Liver (tissue), 9 donors: Measurements from ENCODE around the gene CLRN3. TPM values are rescaled to one million over a fixed set of nuclear protein-coding genes. Genes with fewer than 3 reads are reported as not detected.

ENCODE experiments used
- DNase-seq: peaks from one replicate; pipeline ENCODE4 v3.0.0-alpha.2; 2017; ENCODE audit warnings: low spot score
- H3K27ac ChIP-seq, 2 donors: one replicate each; pipeline ENCODE4 v1.7.0; 2013; ENCODE audit warnings: inconsistent platforms in 2 of 2, low read length in 2 of 2, control low read depth in 1 of 2, low read depth in 1 of 2, mild to moderate bottlenecking in 1 of 2
- H3K27me3 ChIP-seq, 4 donors: one replicate each; pipeline versions ENCODE4 v1.6.1 to v1.7.0; 2013; ENCODE audit warnings: low read length in 3 of 4, inconsistent platforms in 1 of 4, mild to moderate bottlenecking in 1 of 4, moderate library complexity in 1 of 4; ENCODE audit not compliant: control insufficient read depth in 4 of 4, insufficient read depth in 4 of 4
- H3K36me3 ChIP-seq, 4 donors: one replicate each; pipeline versions ENCODE4 v1.6.1 to v1.7.0; 2013; ENCODE audit warnings: low read length in 3 of 4, mild to moderate bottlenecking in 3 of 4, low read depth in 1 of 4, moderate library complexity in 1 of 4; ENCODE audit not compliant: control insufficient read depth in 4 of 4, insufficient read depth in 3 of 4
- H3K4me1 ChIP-seq, 4 donors: one replicate each; pipeline versions ENCODE4 v1.6.1 to v1.7.0; 2013; ENCODE audit warnings: low read length in 3 of 4, mild to moderate bottlenecking in 3 of 4, moderate library complexity in 1 of 4; ENCODE audit not compliant: control insufficient read depth in 4 of 4, insufficient read depth in 4 of 4
- H3K4me3 ChIP-seq, 3 donors: one replicate each; pipeline versions ENCODE4 v1.6.1 to v1.7.0; 2013; ENCODE audit warnings: low read length in 3 of 3, control low read depth in 1 of 3, low read depth in 1 of 3, mild to moderate bottlenecking in 1 of 3
- H3K9ac ChIP-seq, 2 donors: one replicate each; pipeline ENCODE4 v1.7.0; 2013; ENCODE audit warnings: low read length in 2 of 2, mild to moderate bottlenecking in 2 of 2, moderate library complexity in 2 of 2, control low read depth in 1 of 2, low read depth in 1 of 2
- H3K9me3 ChIP-seq, 4 donors: one replicate each; pipeline versions ENCODE4 v1.6.1 to v1.7.0; 2013; ENCODE audit warnings: low read length in 3 of 4; ENCODE audit not compliant: control insufficient read depth in 4 of 4
- FOXA1 ChIP-seq: IDR thresholded peaks from 2 replicates; pipeline ENCODE4 v1.6.1; 2016; ENCODE audit warnings: antibody characterized with exemption
- FOXA2 ChIP-seq: IDR thresholded peaks from 2 replicates; pipeline ENCODE4 v1.6.1; 2016; ENCODE audit warnings: antibody characterized with exemption
- GABPA ChIP-seq, 2 donors: IDR thresholded peaks in 1 of 2; conservative IDR thresholded peaks in 1 of 2; 2 replicates each; pipeline ENCODE4 v1.6.1; 2016; ENCODE audit warnings: antibody characterized with exemption in 2 of 2, mild to moderate bottlenecking in 1 of 2, moderate library complexity in 1 of 2
- HNF4A ChIP-seq, 2 donors: conservative IDR thresholded peaks; 2 replicates each; pipeline ENCODE4 v1.6.1; 2016; ENCODE audit warnings: antibody characterized with exemption in 2 of 2, mild to moderate bottlenecking in 2 of 2
- HNF4G ChIP-seq: IDR thresholded peaks from 2 replicates; pipeline ENCODE4 v1.6.1; 2016; ENCODE audit warnings: antibody characterized with exemption
- NR2F2 ChIP-seq: IDR thresholded peaks from 2 replicates; pipeline ENCODE4 v1.6.1; 2016; ENCODE audit warnings: antibody characterized with exemption
- RAD21 ChIP-seq, 2 donors: IDR thresholded peaks; 2 replicates each; pipeline ENCODE4 v1.6.1; 2016; ENCODE audit warnings: antibody characterized with exemption in 2 of 2, mild to moderate bottlenecking in 2 of 2
- SP1 ChIP-seq: IDR thresholded peaks from 2 replicates; pipeline ENCODE4 v1.6.1; 2018; ENCODE audit warnings: antibody characterized with exemption, mild to moderate bottlenecking
- TAF1 ChIP-seq: conservative IDR thresholded peaks from 2 replicates; pipeline ENCODE4 v1.6.1; 2016; ENCODE audit warnings: antibody characterized with exemption, mild to moderate bottlenecking
- YY1 ChIP-seq: IDR thresholded peaks from 2 replicates; pipeline ENCODE4 v1.6.1; 2016; ENCODE audit warnings: antibody characterized with exemption, mild to moderate bottlenecking
- WGBS: extraction: QIAGEN DNeasy Blood & Tissue Kit; methylation state at CpG from one replicate; pipeline ENCODE4 v1.1.7; 2013; 5-methylcytosine and 5-hydroxymethylcytosine counted together
- polyA plus RNA-seq, 2 donors: library from polyadenylated mRNA; stranded (reverse) in 1 of 2; unstranded in 1 of 2; fragments of 200-250 nt in 1 of 2; fragments of >200 nt in 1 of 2; fragmentation: Nextera tagmentation in 1 of 2; extraction: Ambion mirVana in 1 of 2; gene quantifications; one replicate each; pipeline versions ENCODE4 v1.2.1 to v1.2.3, GENCODE V29; 2013 to 2015
- total RNA-seq, 2 donors: library from RNA; depleted of rRNA; stranded (reverse); fragments of >200 nt; gene quantifications; one replicate each; pipeline ENCODE4 v1.2.3, GENCODE V29; 2014
- TF ChIP-seq, protein P1 (sequence below): IDR thresholded peaks from 2 replicates; pipeline ENCODE4 v1.6.1; 2016; ENCODE audit warnings: antibody characterized with exemption, mild to moderate bottlenecking
- TF ChIP-seq, protein P2 (sequence below): IDR thresholded peaks from 2 replicates; pipeline ENCODE4 v1.6.1; 2016; ENCODE audit warnings: antibody characterized with exemption
- TF ChIP-seq, protein P3 (sequence below): IDR thresholded peaks from 2 replicates; pipeline ENCODE4 v1.6.1; 2016; ENCODE audit warnings: antibody characterized with exemption
- TF ChIP-seq, protein P4 (sequence below): fragments of 150-350 bp; IDR thresholded peaks from 2 replicates; pipeline ENCODE4 v1.5.1; 2017; ENCODE audit warnings: improper control_type of control experiment, low read depth, low read length; ENCODE audit not compliant: missing input control
- donor health status: healthy.
- donor health status: healthy.
- donor health status: healthy.
- donor health status: healthy.
- donor health status: healthy.

Gene CLRN3
- total and polyA plus RNA-seq, 4 donors: 0.33 to 16.9 (median 6.9) TPM

DNA sequence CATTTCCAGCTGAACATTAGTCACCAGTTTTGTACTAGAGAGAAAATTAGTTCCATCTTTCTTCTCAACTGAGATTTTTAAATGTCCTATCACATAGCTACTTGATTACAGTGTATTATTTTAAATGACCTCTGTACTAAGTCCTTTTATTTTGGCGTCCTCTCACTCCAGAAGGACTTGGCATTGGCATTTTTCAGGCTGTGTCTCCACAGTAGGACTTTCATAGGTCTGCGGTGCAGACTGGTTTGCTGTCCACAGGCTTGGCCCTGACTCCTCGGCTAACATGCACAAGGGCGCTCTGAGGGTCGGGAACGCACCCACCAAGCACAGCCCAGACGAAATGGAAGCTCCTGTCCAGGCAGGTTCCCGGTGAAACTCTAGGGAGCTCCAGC is 20.6 kb upstream of the CLRN3 start:
- no peak for DNase-seq
- TF ChIP-seq FOXA2 (no peak), HNF4A (conservative IDR thresholded peaks at IDR 0.05) (no peak)
- no peak overlapping the region for H3K4me3 ChIP-seq
- no peaks in the 10 kb centered on the region for H3K27me3 ChIP-seq
- H3K9me3 ChIP-seq: no peaks in the 10 kb centered on the region
- H3K36me3 ChIP-seq: no peaks in the 10 kb centered on the region
- H3K9ac ChIP-seq: no peak overlapping the region
- H3K27ac ChIP-seq: no peak overlapping the region
- WGBS: 96% methylated on average over 8 of the region's 8 CpGs
- no peaks in the 10 kb centered on the region for H3K4me1 ChIP-seq

DNA sequence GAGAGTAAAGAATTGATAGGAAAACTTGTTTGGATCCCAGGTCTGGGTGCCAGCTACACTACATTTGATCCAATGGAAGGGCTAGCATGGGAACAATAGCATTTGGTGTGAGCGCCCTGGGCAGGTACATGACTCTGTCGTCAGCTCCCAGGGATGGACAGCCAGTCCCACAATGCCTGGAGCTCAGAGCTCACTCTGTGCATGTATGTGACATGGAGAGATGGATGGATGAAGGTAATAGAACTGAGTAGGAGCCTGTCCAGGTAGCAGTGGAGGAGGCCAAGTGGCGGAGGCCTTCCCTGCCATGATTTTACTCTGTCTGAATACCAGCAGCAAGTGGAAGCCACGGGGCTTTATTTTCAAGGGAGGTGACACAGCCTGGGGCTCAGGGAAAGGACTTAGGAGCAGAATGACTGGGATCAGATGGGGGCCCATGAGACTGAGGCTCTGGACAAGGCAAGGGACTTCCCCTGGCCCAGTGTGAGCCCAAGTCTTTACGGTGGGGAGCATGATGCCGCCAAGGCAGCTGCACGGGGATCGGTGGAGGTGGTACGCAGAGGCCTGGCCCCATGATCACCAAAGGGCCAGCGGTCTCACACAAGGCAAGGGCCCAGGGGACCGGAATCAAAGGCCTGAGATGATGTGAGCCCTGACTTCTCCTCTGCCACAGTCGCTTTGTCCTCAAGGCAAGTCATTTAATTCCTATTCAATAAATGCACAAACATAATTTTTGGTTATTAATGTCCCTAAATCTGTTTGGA is 20.0 kb upstream of the CLRN3 start:
- TF ChIP-seq SP1 (no peak), YY1 (no peak), FOXA2 (no peak), NR2F2 (no peak), FOXA1 (no peak)
- TF ChIP-seq, protein P1, sequence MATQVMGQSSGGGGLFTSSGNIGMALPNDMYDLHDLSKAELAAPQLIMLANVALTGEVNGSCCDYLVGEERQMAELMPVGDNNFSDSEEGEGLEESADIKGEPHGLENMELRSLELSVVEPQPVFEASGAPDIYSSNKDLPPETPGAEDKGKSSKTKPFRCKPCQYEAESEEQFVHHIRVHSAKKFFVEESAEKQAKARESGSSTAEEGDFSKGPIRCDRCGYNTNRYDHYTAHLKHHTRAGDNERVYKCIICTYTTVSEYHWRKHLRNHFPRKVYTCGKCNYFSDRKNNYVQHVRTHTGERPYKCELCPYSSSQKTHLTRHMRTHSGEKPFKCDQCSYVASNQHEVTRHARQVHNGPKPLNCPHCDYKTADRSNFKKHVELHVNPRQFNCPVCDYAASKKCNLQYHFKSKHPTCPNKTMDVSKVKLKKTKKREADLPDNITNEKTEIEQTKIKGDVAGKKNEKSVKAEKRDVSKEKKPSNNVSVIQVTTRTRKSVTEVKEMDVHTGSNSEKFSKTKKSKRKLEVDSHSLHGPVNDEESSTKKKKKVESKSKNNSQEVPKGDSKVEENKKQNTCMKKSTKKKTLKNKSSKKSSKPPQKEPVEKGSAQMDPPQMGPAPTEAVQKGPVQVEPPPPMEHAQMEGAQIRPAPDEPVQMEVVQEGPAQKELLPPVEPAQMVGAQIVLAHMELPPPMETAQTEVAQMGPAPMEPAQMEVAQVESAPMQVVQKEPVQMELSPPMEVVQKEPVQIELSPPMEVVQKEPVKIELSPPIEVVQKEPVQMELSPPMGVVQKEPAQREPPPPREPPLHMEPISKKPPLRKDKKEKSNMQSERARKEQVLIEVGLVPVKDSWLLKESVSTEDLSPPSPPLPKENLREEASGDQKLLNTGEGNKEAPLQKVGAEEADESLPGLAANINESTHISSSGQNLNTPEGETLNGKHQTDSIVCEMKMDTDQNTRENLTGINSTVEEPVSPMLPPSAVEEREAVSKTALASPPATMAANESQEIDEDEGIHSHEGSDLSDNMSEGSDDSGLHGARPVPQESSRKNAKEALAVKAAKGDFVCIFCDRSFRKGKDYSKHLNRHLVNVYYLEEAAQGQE: no peak
- TF ChIP-seq, protein P2, sequence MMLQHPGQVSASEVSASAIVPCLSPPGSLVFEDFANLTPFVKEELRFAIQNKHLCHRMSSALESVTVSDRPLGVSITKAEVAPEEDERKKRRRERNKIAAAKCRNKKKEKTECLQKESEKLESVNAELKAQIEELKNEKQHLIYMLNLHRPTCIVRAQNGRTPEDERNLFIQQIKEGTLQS: no peak
- Histone ChIP-seq H3K4me3 (no peak overlapping the region), H3K9ac (no peak overlapping the region), H3K4me1 (peaks cover 0 to 5% (median 2%) of the 10 kb centered on the region in 4 donors), H3K27me3 (peaks cover 0 to under 1% (median 0%) of the 10 kb centered on the region in 4 donors), H3K9me3 (no peaks in the 10 kb centered on the region), H3K27ac (no peak overlapping the region), H3K36me3 (no peaks in the 10 kb centered on the region)
- 97% methylated on average over 12 of the region's 12 CpGs for WGBS
- DNase-seq: no peak

DNA sequence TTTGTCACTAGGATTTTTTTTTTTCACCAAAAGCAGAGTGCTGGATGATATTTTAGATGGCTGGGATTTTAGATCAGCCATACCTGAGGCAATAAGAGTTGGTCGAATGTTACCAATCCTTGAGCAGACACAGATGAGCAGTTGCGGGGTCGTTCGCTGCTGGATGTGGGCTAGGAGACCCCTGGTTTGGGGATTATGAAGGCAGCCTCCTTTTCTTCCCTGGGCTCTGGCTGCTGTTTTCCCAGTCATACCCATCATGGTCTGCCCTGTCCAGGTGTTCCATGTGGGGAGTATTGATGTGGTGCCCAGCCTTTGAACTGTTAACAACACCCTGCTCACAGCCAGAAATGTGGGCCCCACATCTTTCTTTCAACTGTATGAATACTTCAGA is 19.1 kb upstream of the CLRN3 start:
- no peaks in the 10 kb centered on the region for H3K9me3 ChIP-seq
- no peak overlapping the region for H3K9ac ChIP-seq
- no peak overlapping the region for H3K4me3 ChIP-seq
- no peak overlapping the region for H3K27ac ChIP-seq
- no peak for DNase-seq
- peaks cover 2 to 15% (median 8%) of the 10 kb centered on the region in 4 donors for H3K4me1 ChIP-seq
- WGBS: 91% methylated on average over 4 of the region's 4 CpGs
- H3K27me3 ChIP-seq: peaks cover 0 to 2% (median 0%) of the 10 kb centered on the region in 4 donors
- no peaks in the 10 kb centered on the region for H3K36me3 ChIP-seq
- TF ChIP-seq, protein P3, sequence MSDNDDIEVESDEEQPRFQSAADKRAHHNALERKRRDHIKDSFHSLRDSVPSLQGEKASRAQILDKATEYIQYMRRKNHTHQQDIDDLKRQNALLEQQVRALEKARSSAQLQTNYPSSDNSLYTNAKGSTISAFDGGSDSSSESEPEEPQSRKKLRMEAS: no peak
- TF ChIP-seq HNF4G (no peak), NR2F2 (no peak), FOXA1 (no peak), YY1 (no peak), GABPA (IDR thresholded peaks at IDR 0.05 in 1 of 2, conservative IDR thresholded peaks at IDR 0.05 in 1 of 2) (no peak), RAD21 (IDR thresholded peaks at IDR 0.05) (no peak), TAF1 (no peak)
- TF ChIP-seq, protein P4, sequence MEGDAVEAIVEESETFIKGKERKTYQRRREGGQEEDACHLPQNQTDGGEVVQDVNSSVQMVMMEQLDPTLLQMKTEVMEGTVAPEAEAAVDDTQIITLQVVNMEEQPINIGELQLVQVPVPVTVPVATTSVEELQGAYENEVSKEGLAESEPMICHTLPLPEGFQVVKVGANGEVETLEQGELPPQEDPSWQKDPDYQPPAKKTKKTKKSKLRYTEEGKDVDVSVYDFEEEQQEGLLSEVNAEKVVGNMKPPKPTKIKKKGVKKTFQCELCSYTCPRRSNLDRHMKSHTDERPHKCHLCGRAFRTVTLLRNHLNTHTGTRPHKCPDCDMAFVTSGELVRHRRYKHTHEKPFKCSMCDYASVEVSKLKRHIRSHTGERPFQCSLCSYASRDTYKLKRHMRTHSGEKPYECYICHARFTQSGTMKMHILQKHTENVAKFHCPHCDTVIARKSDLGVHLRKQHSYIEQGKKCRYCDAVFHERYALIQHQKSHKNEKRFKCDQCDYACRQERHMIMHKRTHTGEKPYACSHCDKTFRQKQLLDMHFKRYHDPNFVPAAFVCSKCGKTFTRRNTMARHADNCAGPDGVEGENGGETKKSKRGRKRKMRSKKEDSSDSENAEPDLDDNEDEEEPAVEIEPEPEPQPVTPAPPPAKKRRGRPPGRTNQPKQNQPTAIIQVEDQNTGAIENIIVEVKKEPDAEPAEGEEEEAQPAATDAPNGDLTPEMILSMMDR: no peak
- TF ChIP-seq, protein P2: no peak
- TF ChIP-seq, protein P1: no peak
